Smooth muscle cell (in vitro differentiated cells): ENCODE measurements around the gene CATSPERB. TPM values are rescaled to one million over a fixed set of nuclear protein-coding genes. Genes with fewer than 3 reads are reported as not detected.

ENCODE experiments used
- DNase-seq: peaks from one replicate; lab custom pipeline; 2025; ENCODE audit not compliant: unreplicated experiment; lab: John Stamatoyannopoulos, UW
- H2AFZ ChIP-seq: fragments of 200-600 bp; sonication (generic); 2 replicates; pipeline ENCODE4 v1.6.0; 2016; ENCODE audit warnings: antibody characterized with exemption, low read depth, mild to moderate bottlenecking
- H3F3A ChIP-seq: fragments of 200-600 bp; sonication (generic); 2 replicates; pipeline ENCODE4 v1.6.0; 2017; ENCODE audit warnings: antibody characterized with exemption, low read depth
- H3K27ac ChIP-seq: fragments of 200-600 bp; sonication (generic); 2 replicates; pipeline ENCODE4 v1.5.1; 2016; ENCODE audit warnings: low read depth, mild to moderate bottlenecking
- H3K27me3 ChIP-seq: fragments of 200-600 bp; sonication (generic); 2 replicates; pipeline ENCODE4 v1.6.1; 2016; ENCODE audit warnings: low read depth, mild to moderate bottlenecking
- H3K36me3 ChIP-seq: fragments of 200-600 bp; sonication (generic); 2 replicates; pipeline ENCODE4 v1.5.1; 2016; ENCODE audit warnings: low read depth
- H3K4me1 ChIP-seq: fragments of 200-600 bp; sonication (generic); 2 replicates; pipeline ENCODE4 v1.5.1; 2016; ENCODE audit warnings: low read depth
- H3K4me2 ChIP-seq: fragments of 200-600 bp; sonication (generic); 2 replicates; pipeline ENCODE4 v1.6.0; 2016; ENCODE audit warnings: mild to moderate bottlenecking
- H3K4me3 ChIP-seq: fragments of 200-600 bp; sonication (generic); 2 replicates; pipeline ENCODE4 v1.5.1; 2016; ENCODE audit warnings: mild to moderate bottlenecking
- H3K79me2 ChIP-seq: fragments of 200-600 bp; sonication (generic); 2 replicates; pipeline ENCODE4 v1.6.0; 2016; ENCODE audit warnings: low read depth, mild to moderate bottlenecking
- H3K9ac ChIP-seq: fragments of 200-600 bp; sonication (generic); 2 replicates; pipeline ENCODE4 v1.6.0; 2016; ENCODE audit warnings: low read depth
- H3K9me3 ChIP-seq: fragments of 200-600 bp; sonication (generic); replicated peaks from 2 replicates; pipeline ENCODE4 v1.5.1; 2016; ENCODE audit warnings: low read depth
- H4K20me1 ChIP-seq: fragments of 200-600 bp; sonication (generic); 2 replicates; pipeline ENCODE4 v1.6.0; 2016; ENCODE audit warnings: low read depth
- WGBS: methylation state at CpG from one replicate; pipeline ENCODE4 v1.1.7; 2016; ENCODE audit warnings: low lambda C conversion rate; 5-methylcytosine and 5-hydroxymethylcytosine counted together
- polyA plus RNA-seq: library from polyadenylated mRNA; unstranded; fragments of >200 nt; fragmentation: Nextera tagmentation; extraction: Ambion mirVana; gene quantifications from 2 replicates; pipeline ENCODE4 v1.2.1, GENCODE V29; 2016
- total RNA-seq: library from RNA; depleted of rRNA; stranded (reverse); fragments of >200 nt; gene quantifications from 2 replicates; pipeline ENCODE4 v1.2.3, GENCODE V29; 2014
- TF ChIP-seq, protein P1 (sequence below): fragments of 200-600 bp; sonication (generic); IDR thresholded peaks from 2 replicates; pipeline ENCODE4 v1.5.1; 2017; ENCODE audit warnings: borderline replicate concordance, mild to moderate bottlenecking, antibody characterized with exemption; ENCODE audit not compliant: insufficient read depth, poor library complexity, severe bottlenecking

Gene CATSPERB
- total and polyA plus RNA-seq, 2 experiments from 2014 or later: 0.18 TPM; not detected in 1

DNA sequence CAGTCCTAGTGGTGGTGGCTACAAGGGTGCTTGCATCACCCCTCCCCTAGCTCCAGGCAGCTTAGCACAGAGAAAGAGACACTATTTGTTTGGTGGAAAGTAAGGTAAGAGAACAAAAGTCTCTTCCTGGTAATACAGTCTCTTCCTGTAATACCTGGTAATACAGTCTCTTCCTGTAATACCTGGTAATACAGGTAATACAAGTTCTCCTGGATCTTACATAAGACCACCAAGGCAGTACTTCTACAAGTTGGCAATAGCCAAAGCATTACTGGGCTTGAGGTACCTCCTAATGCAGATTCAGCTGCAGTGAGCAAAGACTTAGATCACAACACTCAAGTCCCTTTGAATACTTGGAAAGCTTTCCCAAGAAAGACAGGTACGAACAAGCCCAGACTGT lies 77.0 kb downstream of the CATSPERB start:
- TF ChIP-seq, protein P1, sequence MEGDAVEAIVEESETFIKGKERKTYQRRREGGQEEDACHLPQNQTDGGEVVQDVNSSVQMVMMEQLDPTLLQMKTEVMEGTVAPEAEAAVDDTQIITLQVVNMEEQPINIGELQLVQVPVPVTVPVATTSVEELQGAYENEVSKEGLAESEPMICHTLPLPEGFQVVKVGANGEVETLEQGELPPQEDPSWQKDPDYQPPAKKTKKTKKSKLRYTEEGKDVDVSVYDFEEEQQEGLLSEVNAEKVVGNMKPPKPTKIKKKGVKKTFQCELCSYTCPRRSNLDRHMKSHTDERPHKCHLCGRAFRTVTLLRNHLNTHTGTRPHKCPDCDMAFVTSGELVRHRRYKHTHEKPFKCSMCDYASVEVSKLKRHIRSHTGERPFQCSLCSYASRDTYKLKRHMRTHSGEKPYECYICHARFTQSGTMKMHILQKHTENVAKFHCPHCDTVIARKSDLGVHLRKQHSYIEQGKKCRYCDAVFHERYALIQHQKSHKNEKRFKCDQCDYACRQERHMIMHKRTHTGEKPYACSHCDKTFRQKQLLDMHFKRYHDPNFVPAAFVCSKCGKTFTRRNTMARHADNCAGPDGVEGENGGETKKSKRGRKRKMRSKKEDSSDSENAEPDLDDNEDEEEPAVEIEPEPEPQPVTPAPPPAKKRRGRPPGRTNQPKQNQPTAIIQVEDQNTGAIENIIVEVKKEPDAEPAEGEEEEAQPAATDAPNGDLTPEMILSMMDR: no peak
- Histone ChIP-seq H3K4me1 (no peaks in the 10 kb centered on the region), H3K9ac (no peak overlapping the region), H3K79me2 (no peaks in the 10 kb centered on the region), H4K20me1 (no peaks in the 10 kb centered on the region), H3F3A (no peaks in the 10 kb centered on the region), H3K27me3 (no peaks in the 10 kb centered on the region), H3K27ac (peak overlapping the region; percentile 32), H3K36me3 (no peaks in the 10 kb centered on the region), H3K9me3 (no peaks in the 10 kb centered on the region), H2AFZ (no peak overlapping the region), H3K4me2 (no peak overlapping the region), H3K4me3 (no peak overlapping the region)
- DNase-seq: no peak
- 85% methylated on average over 1 of the region's 1 CpG for WGBS

DNA sequence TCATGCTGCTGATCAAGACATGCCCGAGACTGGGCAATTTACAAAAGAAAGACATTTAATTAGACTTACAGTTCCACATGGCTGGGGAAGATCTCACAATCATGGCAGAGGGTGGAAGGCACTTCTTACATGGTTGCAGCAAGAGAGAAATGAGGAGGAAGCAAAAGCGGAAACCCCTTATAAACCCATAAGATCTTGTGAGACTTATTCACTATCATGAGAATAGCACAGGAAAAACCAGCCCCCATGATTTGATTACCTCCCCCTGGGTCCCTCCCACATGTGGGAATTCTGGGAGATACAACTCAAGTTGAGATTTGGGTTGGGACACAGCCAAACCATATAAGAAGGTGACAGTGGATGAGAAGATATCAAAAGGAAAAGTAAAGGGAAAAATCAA lies 78.4 kb downstream of the CATSPERB start:
- Histone ChIP-seq H3K79me2 (no peaks in the 10 kb centered on the region), H3F3A (no peaks in the 10 kb centered on the region)

GRCh38 chr14:91649930-91650329 lies 82.0 kb downstream of the CATSPERB start:
- H4K20me1 ChIP-seq: no peaks in the 10 kb centered on the region
- TF ChIP-seq, protein P1: peak; percentile 53
- H2AFZ ChIP-seq: no peak overlapping the region
- H3K27ac ChIP-seq: no peak overlapping the region
- H3K79me2 ChIP-seq: no peaks in the 10 kb centered on the region
- H3K4me3 ChIP-seq: no peak overlapping the region
- H3K4me2 ChIP-seq: no peak overlapping the region
- H3K9ac ChIP-seq: no peak overlapping the region
- no peaks in the 10 kb centered on the region for H3K9me3 ChIP-seq
- DNase-seq: no peak
- no peaks in the 10 kb centered on the region for H3K27me3 ChIP-seq
- no peaks in the 10 kb centered on the region for H3K36me3 ChIP-seq
- H3F3A ChIP-seq: no peaks in the 10 kb centered on the region
- 50% methylated on average over 2 of the region's 2 CpGs for WGBS
- no peaks in the 10 kb centered on the region for H3K4me1 ChIP-seq

More for the DNA sequence above, 78.4 kb downstream of the CATSPERB start:
- Histone ChIP-seq H3K27ac (no peak overlapping the region), H3K9ac (no peak overlapping the region), H3K4me3 (no peak overlapping the region), H4K20me1 (no peaks in the 10 kb centered on the region), H2AFZ (no peak overlapping the region), H3K4me1 (no peaks in the 10 kb centered on the region), H3K4me2 (no peak overlapping the region), H3K9me3 (no peaks in the 10 kb centered on the region), H3K27me3 (no peaks in the 10 kb centered on the region), H3K36me3 (no peaks in the 10 kb centered on the region)
- TF ChIP-seq, protein P1: no peak
- 91% methylated on average over 2 of the region's 2 CpGs for WGBS
- DNase-seq: no peak

DNA sequence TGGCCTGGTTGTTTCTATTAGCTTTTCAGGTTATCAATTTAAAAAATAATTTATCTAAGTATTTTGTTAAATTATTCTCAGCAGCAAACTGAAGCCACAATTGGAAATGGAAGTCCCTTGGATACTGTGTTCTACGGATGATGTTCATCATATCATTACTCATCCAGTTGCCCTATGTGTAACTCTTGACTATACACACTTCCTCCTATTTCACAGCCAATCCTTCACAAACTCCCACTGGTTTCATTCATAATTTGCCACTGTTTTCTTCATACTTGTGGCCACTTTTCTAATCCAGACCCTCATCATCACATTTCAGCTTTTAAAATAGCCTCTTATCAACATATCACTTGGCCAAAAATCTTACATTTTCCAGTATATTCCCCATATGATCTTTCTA lies 84.0 kb downstream of the CATSPERB start:
- WGBS: 82% methylated on average over 1 of the region's 1 CpG
- no peak overlapping the region for H3K27ac ChIP-seq

More for the DNA sequence above, 84.0 kb downstream of the CATSPERB start:
- H4K20me1 ChIP-seq: no peaks in the 10 kb centered on the region
- no peaks in the 10 kb centered on the region for H3K27me3 ChIP-seq
- no peak overlapping the region for H3K9ac ChIP-seq
- H3K4me1 ChIP-seq: no peaks in the 10 kb centered on the region
- H3K36me3 ChIP-seq: no peaks in the 10 kb centered on the region
- H3K4me3 ChIP-seq: no peak overlapping the region
- no peaks in the 10 kb centered on the region for H3F3A ChIP-seq
- H3K9me3 ChIP-seq: no peaks in the 10 kb centered on the region
- no peak overlapping the region for H3K4me2 ChIP-seq
- TF ChIP-seq, protein P1: no peak
- no peak for DNase-seq
- H3K79me2 ChIP-seq: no peaks in the 10 kb centered on the region
- H2AFZ ChIP-seq: no peak overlapping the region
